NCI-H524 (cell line): Measurements from ENCODE around the gene MAPK8IP2.

Experiments
- DNase-seq, 2 experiments: peaks; one replicate each; lab custom pipeline; 2025; lab: John Stamatoyannopoulos, UW

Gene MAPK8IP2

DNA sequence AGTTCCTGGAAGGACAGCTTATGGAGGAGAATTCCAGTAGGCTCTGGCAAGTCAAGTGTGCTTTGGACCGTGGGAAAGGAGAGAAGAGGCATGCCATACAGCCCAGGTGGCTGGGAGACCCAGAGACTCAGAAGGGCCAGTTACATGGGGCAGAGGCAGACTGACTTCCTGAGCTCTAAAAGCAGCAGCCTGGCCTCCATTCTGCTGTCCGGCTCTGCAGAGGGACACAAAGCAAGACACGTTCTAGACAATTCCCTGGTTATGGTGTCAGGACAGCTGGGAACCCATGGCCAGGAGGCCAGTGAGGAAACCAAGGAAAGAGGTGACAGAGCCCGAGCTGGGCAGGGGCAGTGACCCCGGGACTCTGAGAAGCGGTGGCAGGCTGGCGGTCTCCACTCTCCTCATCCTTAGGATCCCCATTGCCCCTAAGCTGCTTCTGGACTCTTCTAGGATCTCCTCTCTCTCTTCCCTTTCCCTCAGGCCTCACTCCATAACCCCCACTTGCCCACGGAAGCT lies 25.1 kb upstream of the MAPK8IP2 start:
- DNase-seq = no peak

DNA sequence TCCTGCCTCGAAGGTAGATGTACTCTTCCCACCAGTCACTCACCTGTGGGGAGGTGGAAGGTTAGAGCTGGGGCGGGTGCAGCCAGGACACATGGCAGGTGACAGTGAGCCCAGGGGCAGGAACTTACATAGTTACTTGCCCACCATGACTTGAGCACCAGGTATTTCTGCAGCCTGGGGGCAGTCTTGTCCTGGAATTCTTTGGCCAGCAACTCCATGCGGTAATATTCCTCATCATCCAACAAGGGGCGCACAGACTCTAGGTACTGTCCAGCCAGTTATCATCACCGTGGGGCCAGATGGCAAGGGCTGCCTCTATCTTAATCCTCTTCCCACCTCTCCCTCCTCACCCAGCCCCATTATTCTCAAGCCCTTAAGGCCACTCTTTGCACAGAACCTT lies 24.5 kb upstream of the MAPK8IP2 start:
- peak; percentile 93 to 97 for DNase-seq

DNA sequence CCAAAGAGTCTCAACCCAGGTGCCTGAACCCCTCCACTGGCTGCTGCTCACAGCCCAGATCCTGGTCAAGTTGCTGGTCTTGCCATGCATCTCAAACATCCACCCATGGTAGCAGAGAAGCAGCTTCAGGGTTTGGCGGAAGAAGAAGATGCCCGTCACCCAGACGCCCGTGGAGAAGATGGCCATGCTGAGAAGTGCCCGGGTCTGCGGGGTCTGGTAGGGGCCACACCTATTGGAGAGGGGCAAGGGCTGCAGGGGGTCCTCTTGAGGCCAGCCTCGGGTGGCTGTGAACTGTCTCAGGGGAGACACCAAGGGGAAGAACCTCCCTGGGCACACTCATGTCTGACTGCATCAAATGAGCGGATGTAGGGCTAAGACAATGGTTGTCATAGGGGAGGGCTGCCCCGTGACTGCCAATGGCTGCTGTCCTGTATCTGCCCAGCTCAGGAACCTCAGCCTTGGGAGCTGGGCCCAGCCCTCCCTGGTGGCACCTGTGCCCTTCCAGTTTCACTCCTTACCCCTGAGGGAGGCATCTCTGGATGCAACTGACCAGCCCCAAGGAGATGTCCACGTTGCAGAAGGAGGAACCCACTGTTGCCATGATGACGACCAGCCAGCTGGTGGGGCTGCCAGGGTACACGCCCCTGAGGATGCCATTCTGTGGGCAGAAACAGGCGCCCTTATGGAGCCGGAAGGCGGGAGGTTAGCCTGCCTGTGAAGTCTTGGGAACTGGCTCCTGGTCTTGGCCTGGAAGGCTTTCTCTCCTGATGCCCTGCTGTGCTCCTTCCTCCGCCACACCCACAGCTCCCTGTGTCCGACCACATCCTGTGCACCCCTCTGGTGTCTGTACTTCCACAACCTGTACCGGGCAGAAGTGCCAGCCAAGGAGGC lies 23.5 kb upstream of the MAPK8IP2 start:
- no peak for DNase-seq

DNA sequence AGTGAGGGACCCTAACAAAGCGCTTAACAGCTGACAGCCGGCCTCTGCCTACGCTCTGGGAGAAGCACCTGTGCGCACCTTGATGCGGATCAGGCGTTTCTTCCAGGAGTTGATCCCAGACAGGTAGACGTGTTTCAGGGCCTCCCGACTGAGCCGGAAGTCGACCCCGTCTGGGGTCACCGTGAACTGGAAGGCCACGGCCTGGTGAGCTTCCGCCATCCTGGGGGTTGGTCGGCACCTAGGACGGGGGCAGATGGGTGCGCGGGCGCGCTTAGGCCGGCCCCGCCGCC lies 23.0 kb upstream of the MAPK8IP2 start:
- DNase-seq = no peak

DNA sequence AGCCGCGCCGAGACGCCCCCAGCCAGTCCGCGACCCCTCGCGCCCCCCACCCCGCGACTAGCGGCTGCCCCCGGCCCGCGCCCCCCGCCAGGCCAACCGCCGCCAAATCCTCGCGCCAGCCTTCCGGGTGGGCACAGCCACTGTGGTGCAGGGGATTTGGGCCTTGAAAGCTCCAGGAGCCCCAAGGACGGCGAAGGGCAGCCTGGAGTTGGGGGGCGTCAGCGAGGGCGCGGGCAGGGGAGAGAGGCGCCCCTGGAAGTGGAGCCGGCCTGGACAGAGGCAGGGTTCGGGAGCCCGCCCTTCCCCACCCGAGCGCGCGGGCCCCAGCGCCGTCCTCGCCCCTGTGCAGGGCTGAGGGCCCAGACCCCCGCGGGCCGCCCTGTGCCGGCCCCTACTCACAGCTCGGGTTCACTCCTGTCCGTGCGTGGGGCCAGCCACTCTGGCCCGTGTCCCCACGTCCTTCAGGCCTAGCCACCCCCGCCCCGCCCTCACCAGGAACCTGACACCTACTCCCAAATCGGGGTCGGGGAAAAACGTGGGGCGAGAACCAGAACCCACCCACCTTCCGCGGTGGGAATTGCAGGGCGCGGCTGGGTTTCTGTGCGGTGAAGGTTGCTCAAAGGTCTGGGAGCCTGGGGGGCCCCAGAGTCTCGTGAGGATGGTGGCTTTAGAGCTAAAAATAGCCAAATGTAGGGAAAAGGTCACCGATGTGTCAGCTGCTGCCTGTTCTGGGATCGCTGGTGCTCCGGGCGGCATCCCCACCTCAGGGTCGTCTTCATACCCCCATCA lies 22.4 kb upstream of the MAPK8IP2 start, which contains the start of gene CPT1B:
CPT1B (minus strand) TSS at position 441 of the 789 bp plus-strand sequence. CDS start 512 bp downstream, outside the sequence.
- DNase-seq = no peak

DNA sequence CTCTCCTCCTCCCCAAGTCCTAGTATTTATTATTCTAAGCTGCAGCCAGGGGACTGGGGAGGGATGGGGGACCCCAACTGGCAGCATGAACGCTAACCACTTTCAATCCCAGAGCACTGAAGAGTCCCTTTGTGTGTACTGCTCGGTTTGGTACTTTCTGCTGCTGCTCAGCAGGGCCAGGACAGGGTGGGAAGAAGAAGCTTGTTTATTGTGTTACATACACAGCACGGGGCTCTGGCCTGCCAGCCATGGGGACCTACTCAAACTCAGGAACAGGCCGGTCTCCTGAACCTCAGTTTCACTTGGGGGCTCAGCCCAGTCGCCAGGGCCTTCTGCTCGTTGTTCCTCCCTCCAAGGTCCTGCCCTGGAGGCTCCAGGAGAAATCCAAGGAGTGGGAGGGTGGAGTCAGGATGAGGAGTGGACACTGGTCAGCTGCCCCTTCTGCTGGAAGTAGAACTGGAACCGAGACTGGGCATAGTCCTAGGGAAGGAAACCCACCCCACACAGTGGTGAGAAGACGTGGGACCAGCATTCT lies 21.8 kb upstream of the MAPK8IP2 start:
- no peak for DNase-seq

DNA sequence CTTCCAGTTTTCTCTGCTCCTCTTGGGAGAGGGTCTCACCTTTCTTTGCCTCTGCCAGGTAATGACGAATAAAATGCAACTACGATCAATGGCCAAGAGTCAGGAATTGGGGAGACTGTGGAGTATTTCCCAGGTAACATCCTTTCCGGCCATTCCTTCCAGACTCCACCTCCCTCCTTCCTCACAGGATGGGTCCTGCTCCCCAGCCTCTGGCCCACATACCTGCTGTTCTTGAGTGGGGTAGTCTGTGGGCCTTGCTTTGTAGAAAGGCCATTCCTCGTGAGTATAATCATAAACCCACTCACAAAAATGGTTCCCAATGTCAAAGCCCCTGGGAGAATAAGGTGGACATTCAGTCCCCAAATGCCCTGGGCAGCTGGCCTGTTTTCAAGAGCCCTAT lies 20.8 kb upstream of the MAPK8IP2 start:
- DNase-seq = no peak

DNA sequence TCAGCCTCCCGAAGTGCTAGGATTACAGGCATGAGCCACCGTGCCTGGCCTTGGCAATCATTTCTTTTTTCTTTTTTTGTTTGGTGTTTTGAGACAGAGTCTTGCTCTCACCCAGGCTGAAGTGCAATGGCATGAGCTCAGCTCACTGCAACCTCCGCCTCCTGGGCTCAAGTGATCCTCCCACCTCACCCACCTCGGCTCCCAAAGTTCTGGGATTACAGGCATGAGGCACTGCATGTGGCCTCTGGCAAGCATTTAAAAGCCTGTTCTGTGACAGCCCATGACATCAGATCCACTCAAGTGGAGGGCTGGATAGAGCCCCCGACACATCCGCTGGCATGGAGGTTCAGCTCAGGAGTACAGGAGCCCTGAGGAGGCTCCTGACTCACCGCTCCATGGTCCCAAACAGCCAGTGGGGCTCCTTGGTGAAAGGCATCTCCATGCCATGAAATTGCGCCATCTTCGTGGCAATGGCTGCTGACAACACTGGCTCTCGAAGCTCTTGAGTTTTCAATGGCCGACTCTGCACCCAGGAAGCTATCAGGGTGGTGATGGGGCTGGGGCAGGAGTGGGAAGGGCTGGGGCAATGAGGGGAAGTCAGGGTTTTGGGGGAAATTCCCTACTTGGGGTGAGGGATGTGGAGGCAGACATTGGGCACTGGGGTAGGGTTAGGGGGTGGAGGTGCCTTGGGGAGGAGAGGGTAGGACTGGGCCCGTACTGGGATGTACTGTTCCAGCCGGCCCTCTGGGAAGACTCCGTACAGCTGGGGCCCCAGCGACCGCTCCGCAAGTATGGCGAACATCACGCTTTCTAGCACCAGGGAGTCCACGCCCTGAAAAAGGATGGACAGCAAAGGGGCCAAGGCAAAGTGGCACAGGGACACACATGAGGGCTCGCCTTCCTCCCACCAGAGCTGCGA lies 19.3 kb upstream of the MAPK8IP2 start:
- no peak for DNase-seq

DNA sequence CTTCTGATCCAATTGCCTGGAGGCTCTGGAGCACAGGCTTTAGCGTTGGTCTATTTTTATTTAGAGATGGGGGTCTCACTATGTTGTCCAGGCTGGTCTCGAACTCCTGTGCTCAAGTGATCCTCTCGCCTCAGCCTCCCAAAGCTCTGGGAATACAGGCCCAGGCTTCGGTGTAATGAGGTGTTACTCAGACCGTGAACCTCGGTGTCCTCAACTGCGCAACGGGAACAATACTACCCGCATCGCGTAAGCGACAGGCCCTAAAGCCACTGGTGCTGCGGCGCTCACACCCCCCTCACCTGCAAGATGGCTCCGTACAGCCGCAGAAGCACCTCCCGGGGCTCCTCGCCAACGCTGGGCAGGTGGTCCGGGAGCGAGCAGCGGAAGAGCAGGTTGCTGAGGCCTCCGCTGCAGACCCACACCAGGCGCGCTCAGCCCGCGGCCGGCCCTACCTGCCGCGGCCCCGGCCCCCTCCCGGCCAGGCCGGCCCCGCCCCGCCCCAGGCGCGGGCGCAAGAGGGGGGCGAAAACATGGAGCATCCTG lies 18.6 kb upstream of the MAPK8IP2 start:
- no peak for DNase-seq

DNA sequence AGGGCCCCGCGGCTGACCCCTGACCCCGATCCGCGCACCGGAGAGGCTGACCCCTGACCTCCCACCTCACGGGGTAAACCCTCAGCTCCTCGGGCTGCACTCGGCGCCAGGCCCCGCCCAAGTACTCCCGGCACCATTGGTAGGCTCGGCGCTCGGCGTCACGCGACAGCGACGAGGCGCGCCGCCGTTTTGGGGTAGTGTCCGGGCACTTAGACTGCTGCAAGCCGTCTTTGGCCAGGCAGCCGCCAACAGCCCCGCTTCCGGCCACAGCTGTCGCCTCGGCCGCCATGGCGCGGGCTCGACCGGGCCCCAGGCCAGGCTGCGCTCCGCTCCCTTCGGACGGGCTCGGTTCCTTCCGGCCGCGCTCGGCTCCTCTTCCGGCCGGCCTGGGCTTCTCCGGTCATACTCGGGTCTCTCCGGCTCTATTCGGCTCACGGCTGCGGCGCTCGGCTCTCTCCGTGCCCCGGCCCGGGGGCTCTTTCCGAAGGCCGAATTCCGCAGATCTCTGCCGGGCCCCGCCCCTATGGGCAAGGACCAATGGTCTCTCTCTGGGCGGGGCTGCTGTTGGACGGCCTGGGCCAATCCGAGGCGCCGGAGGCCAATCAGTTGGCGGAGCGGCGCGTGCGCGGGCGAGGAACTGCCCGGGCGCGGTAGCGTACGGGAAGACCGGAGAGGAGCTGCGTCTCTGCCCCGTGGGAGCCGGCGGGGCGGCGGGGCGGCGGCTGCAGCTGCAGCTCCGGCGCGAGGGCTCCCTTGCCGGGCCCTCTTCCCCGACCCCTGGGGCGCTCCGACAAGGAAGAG lies 17.9 kb upstream of the MAPK8IP2 start, which contains the start of gene CHKB:
CHKB (minus strand) TSS at position 357 of the 801 bp plus-strand sequence; CDS start at position 289, 68 bp downstream.
- DNase-seq = peak; percentile 95 to 99

DNA sequence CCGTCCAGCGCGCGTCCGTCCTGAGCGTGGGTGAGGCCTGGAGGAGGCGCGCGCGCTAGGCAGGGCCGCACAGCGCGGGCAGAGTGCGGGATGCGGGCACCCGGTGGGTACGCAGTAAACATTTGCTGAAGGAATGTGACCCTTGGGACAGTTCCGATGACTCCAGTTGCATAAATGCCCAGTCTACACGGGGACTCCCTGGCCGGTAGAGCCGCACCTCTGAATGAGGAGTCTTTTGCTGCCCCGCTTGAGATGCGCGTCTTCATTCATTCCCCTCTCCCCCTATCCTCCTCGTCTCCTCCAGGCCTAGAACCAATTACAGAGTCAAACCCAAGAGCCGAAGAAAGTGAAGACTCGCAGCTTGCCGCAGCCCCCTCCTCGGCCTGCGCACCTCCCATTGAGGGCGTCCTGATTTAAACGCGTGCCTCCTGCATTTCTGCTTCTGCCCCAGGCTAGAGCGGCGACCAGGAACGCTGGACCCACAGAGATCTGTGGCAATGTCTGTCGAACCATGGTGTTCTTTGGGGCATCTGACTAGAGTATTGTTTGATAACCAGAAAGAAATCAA lies 17.2 kb upstream of the MAPK8IP2 start:
- DNase-seq = peak in 1 of 2 experiments; percentile 53

DNA sequence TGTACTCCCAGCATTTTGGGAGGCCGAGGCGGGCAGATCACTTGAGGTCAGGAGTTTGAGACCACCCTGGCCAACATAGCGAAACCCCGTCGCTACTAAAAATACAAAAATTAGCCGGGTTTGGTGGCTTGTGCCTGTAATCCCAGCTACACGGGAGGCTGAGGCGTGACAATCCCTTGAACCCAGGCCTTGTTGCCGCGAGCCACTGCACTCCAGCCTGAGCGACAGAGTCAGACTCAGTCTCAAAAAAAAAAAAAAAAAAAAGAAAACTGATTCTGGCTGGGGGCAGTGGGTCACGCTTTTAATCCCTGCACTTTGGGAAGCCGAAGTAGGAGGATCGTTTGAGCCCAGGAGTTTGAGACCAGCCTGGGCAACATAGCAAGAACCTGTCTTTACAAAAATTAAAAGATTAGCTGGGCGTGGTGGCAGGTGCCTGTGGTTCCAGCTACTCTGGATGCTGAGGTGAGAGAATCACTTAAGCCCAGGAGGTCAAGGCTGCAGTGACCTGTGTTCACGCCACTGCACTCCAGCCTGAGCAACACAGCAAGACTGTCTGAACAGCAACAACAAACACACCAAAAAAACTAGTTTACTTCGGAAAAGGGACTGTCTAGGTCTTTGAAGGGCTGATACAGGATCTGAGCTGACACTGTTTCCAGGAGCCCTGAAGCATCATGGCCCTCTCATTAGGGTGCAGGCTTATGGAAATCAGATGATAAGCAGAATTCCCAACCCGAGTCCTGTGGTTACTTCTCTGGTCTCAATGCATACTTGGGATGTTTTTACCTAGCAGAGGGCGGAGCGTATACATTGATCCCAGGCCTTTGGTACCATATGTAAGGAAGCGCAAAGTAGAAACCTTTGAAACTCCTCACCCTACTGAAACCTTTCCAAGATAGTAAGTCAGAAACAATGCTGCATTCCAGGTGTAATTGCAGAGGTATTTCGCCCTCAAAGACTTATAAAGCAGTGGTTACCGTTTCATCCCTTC lies 16.2 kb upstream of the MAPK8IP2 start:
- DNase-seq = no peak

DNA sequence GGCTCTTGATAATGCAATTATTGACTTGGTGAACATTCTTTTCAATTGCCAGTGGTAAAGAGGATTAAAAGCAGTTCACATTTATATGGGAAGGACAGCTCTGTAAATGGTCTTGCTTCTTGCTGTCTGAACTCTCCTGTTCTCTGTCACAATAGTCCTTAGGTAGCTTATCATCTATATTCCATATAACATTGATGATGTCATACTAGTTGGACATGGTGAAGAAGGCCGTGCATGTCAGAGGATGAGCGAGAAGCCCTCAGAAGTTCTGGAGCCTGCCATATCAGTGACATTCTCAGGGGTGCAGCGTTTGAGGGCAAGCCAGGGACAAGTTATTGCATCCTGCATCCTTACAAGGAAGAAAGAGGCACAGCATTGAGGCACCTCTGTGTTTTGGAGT lies 15.4 kb upstream of the MAPK8IP2 start:
- DNase-seq = no peak

DNA sequence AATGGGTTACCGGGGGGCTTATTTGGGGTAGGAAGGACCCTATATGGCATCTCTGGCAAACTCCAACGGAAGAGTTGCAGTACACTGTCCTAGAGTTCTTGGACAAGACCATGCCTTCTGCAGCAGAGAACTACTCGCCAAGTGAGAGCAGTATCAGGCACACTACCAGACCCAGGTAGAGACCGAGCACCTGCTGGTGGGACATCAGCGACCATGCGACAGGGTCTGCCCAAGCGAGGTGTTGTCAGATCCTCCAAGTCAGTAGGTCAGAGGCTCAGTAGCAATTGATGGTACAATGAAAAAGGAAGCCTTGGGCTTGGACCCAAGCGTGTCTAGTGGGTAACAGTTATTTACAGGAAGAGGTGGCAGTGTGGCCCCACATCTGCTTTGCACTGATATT lies 14.8 kb upstream of the MAPK8IP2 start:
- no peak for DNase-seq

DNA sequence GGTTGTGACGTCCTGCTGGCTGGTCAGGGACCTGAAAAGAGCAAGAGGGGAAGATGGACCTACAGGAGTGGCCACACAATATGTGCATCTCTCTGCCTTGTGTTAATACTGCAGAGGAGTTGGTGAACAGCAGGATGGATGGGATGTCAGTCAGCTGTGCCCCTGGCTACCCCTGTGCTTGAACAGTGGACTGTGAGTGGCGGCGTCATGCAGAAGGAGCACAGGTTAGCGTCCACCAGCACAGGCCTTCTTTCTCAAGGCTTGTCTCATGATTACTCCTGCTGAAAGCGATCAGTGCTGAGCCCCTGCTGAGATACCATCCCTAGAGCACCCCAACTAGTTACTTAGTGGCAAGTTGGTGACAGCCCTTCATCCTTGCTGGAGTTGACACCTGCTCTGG lies 14.2 kb upstream of the MAPK8IP2 start:
- DNase-seq = no peak

DNA sequence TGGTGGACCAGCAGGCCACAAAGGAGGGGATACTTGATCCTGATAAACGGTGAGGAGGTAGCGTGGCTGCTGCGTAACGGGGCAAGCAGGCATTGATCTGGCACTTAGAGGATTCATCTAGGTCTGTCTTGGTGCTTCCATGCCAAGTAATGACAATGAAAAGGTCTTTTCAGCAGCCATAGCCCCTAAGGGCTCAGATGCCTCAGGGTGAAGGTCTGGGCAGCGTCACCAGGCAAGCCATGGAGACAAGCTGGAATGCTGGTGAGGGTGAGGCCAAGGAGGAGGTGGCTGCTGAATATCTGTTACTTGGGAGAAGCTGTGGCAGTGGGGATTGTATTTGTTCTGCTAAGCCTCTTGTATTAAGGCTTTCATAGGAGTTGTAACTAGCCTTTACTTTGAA lies 13.2 kb upstream of the MAPK8IP2 start:
- no peak for DNase-seq

DNA sequence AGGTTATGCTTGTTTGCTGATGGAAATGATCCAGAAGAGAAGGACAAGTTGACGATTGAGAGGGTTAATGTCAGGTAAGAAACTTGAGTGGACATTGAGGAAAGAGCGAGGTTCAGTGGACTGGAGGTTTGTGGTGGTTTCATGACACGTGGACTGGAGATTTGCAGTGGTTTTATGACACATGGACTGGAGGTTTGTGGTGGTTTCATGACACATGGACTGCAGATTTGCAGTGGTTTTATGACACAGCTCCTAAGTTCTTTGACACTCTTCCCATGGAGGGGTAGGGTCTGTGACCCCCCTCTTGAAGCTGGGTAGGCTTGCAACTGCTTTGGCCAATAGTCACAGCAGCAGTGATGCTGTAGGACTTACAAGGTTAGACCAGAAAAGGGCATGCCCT lies 5.4 kb upstream of the MAPK8IP2 start:
- no peak for DNase-seq

DNA sequence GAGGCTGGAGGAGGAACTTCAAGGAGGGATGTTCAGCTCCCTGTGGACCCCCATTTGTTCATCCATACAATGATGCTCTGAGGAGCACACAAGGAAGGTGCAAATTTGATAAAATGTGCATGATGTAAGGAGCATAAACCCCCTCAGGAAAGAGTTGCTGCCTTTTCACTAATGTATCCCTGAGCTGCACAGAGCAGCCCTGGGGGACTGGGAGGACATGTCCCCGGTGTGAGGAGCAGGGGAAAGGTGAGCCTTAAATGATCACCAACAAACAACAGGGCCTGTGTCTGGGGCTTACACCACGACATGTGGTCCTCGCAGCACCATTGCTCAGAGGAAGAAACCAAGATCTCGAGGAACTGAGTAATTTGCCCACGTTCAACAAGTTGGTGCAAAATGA lies 3.5 kb upstream of the MAPK8IP2 start:
- DNase-seq = no peak
